Measurements from ENCODE around the gene TEX35. TPM values are rescaled to one million over a fixed set of nuclear protein-coding genes. Genes with fewer than 3 reads are reported as not detected.

TEX35 gene
- not detected for total RNA-seq

GRCh38 chr1:178512566-178513277 lies at the start of gene TEX35:
Gene TEX35 (plus strand): TSS chr1:178513109. CDS start chr1:178513189, 80 bp downstream.
- H3K4me3 ChIP-seq, result no peak within 1 kb of the TSS
- H3K36me3 ChIP-seq, result no peaks in the 10 kb centered on the region
- H3K27me3 ChIP-seq, result no peaks in the 10 kb centered on the region
- no peaks in the 10 kb centered on the region for H3K9me3 ChIP-seq
- H3K27ac ChIP-seq, result no peak within 1 kb of the TSS
- TF ChIP-seq EP300 (IDR thresholded peaks at IDR 0.05), result no peak
- no peak for TF ChIP-seq CTCF (IDR thresholded peaks at IDR 0.05)
- TF ChIP-seq POLR2AphosphoS5 (IDR thresholded peaks at IDR 0.05), result no peak
- TF ChIP-seq POLR2A (IDR thresholded peaks at IDR 0.05), result no peak
- 87 to 97% methylated on average over 6 to 10 of the region's 19 CpGs for WGBS, 2 donors (ENCODE audit: low coverage in 1 of 2)
- H3K4me1 ChIP-seq, result no peaks in the 10 kb centered on the region
- ATAC-seq, result no peak

GRCh38 chr1:178464141-178464540 lies 48.8 kb upstream of the TEX35 start:
- Histone ChIP-seq H3K27me3 (no peaks in the 10 kb centered on the region), H3K4me3 (no peak overlapping the region), H3K4me1 (no peaks in the 10 kb centered on the region), H3K36me3 (peaks cover 0 to 39% of the 10 kb centered on the region in 2 donors), H3K9me3 (no peaks in the 10 kb centered on the region), H3K27ac (no peak overlapping the region)
- ATAC-seq, result no peak
- TF ChIP-seq CTCF (IDR thresholded peaks at IDR 0.05), result no peak
- no peak for TF ChIP-seq EP300 (IDR thresholded peaks at IDR 0.05)
- no peak for TF ChIP-seq POLR2AphosphoS5 (IDR thresholded peaks at IDR 0.05)
- TF ChIP-seq POLR2A (IDR thresholded peaks at IDR 0.05), result no peak
- WGBS, 2 donors (ENCODE audit: low coverage in 1 of 2), result 100% methylated on average over 1 of the region's 1 CpG

- Histone ChIP-seq H3K27ac (no peak overlapping the region), H3K4me3 (no peak overlapping the region), H3K4me1 (no peaks in the 10 kb centered on the region), H3K36me3 (peaks cover 0 to 43% of the 10 kb centered on the region in 2 donors), H3K27me3 (no peaks in the 10 kb centered on the region), H3K9me3 (no peaks in the 10 kb centered on the region)
- TF ChIP-seq EP300 (IDR thresholded peaks at IDR 0.05), result no peak
- TF ChIP-seq POLR2AphosphoS5 (IDR thresholded peaks at IDR 0.05), result no peak
- TF ChIP-seq CTCF (IDR thresholded peaks at IDR 0.05), result no peak
- no peak for TF ChIP-seq POLR2A (IDR thresholded peaks at IDR 0.05)
- ATAC-seq, result no peak
These were observed 48.3 kb upstream of the TEX35 start for GRCh38 chr1:178464566-178464965.

GRCh38 chr1:178465011-178465410 lies 47.9 kb upstream of the TEX35 start:
- ATAC-seq, result no peak
- no peaks in the 10 kb centered on the region for H3K27me3 ChIP-seq
- H3K36me3 ChIP-seq, result peaks cover 0 to 44% of the 10 kb centered on the region in 2 donors
- no peak overlapping the region for H3K4me3 ChIP-seq
- no peaks in the 10 kb centered on the region for H3K4me1 ChIP-seq
- no peak for TF ChIP-seq POLR2AphosphoS5 (IDR thresholded peaks at IDR 0.05)
- TF ChIP-seq POLR2A (IDR thresholded peaks at IDR 0.05), result no peak
- TF ChIP-seq CTCF (IDR thresholded peaks at IDR 0.05), result no peak
- no peak for TF ChIP-seq EP300 (IDR thresholded peaks at IDR 0.05)
- H3K27ac ChIP-seq, result no peak overlapping the region
- no peaks in the 10 kb centered on the region for H3K9me3 ChIP-seq

DNA sequence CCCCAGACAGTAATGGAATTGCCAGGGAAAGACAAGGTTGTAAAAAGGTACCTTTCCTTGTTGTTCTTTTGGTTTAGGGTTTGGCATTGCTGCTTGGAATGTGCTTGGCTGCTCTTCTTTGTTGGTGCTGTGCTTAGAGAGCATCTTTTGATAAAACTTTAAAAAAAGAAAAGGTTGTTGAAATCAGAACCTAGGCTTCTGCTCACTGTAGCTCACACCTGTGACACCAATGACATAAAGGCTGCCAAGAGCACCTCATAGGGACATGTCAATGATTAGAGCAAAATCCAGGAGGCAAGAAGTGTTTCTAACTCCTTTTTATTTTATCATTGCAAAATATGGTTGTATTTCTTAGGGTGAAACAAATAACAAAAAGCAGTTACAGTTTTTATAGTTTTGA lies 45.1 kb upstream of the TEX35 start:
- no peaks in the 10 kb centered on the region for H3K27me3 ChIP-seq
- no peak overlapping the region for H3K4me3 ChIP-seq
- no peak for ATAC-seq
- H3K4me1 ChIP-seq, result no peaks in the 10 kb centered on the region
- TF ChIP-seq EP300 (IDR thresholded peaks at IDR 0.05), result no peak
- TF ChIP-seq POLR2A (IDR thresholded peaks at IDR 0.05), result no peak
- no peak for TF ChIP-seq CTCF (IDR thresholded peaks at IDR 0.05)
- TF ChIP-seq POLR2AphosphoS5 (IDR thresholded peaks at IDR 0.05), result no peak
- no peaks in the 10 kb centered on the region for H3K9me3 ChIP-seq
- no peak overlapping the region for H3K27ac ChIP-seq
- H3K36me3 ChIP-seq, result peaks cover 0 to 62% of the 10 kb centered on the region in 2 donors
